Transverse colon (tissue), 3 donors: ENCODE measurements around the gene ENTR1.

ENCODE experiments used
- CTCF ChIP-seq, 5 experiments: fragments of 200-600 bp in 3 of 5; fragments of 450-650 bp in 2 of 5; sonication (generic) in 3 of 5; IDR thresholded peaks; 1 replicate in 2 of 5; 2 replicates in 3 of 5; pipeline ENCODE4 v1.5.1; 2016 to 2017; ENCODE audit warnings: antibody characterized with exemption in 5 of 5, inconsistent platforms in 3 of 5, mild to moderate bottlenecking in 2 of 5, moderate library complexity in 1 of 5
- POLR2A ChIP-seq: fragments of 450-650 bp; IDR thresholded peaks from one replicate; pipeline ENCODE4 v1.6.1; 2016; ENCODE audit warnings: antibody characterized with exemption, mild to moderate bottlenecking, moderate library complexity

- peak; percentile 35 to 77 (median 59) for TF ChIP-seq CTCF (IDR thresholded peaks at IDR 0.05)
- no peak for TF ChIP-seq POLR2A
Measured at GRCh38 chr9:136439481-136440408, 29.3 kb upstream of the ENTR1 start, which contains the start of gene INPP5E.
